ENCODE data around the gene KLF11.

Gene KLF11

GRCh38 chr2:10043906-10044601, 704 bp downstream of the KLF11 start:
- DNase-seq = peak; percentile 87 to 99

DNA sequence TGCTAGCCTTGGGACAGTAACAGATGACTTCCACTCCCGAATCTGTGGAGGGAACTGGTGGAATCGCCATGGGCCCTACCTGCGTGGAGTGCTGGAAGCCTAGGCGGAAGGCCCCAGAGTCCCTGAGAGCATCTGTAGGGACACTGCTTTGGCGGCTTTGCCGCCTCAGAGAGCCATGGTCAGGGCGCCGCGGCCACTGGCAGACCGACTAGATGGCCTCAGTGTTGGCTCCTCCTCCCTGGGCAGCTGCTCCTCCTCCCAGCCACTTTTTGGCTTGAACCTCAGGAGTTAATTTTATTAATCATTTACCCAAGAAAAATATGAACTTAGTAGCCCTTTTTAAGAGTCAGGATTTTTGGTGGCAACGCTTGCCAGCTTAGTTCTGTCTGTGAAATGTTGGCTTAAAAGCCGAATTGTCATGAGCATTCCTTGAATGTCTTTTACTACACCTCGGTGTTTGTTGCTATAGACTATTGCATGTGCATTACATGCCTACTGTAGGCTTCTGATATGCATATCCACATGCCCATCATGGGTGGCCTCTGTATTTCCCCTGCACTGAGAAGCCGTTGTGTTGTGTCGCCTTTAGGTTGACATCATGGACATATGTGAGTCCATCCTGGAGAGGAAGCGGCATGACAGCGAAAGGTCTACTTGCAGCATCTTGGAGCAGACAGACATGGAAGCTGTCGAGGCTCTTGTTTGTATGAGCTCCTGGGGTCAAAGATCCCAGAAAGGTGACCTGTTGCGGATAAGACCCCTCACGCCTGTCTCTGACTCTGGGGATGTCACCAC, 2.4 kb downstream of the KLF11 start:
- no peak for DNase-seq

- no peak for DNase-seq
Measured at GRCh38 chr2:10046931-10047330, 3.6 kb downstream of the KLF11 start.

DNA sequence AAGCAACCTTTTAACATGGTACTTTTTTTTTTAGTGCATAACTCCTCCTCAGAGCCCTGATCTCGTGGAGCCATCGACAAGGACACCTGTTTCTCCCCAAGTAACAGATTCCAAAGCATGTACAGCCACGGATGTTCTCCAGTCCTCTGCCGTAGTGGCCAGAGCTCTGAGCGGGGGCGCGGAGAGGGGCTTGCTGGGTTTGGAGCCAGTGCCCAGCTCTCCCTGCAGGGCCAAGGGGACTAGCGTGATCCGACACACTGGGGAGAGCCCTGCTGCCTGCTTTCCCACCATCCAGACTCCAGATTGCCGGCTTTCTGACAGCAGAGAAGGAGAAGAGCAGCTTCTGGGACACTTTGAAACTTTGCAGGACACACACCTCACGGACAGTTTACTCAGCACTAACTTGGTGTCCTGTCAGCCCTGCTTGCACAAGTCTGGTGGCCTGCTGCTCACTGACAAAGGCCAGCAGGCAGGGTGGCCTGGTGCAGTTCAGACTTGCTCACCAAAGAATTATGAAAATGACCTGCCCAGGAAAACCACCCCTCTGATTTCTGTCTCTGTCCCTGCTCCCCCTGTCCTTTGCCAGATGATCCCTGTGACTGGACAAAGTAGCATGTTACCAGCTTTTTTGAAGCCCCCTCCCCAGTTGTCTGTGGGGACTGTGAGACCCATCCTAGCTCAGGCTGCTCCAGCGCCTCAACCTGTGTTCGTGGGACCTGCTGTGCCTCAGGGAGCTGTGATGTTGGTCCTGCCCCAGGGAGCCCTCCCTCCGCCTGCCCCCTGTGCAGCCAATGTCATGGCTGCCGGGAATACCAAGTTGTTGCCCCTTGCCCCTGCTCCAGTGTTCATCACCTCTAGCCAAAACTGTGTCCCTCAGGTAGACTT, 4.5 kb downstream of the KLF11 start:
- DNase-seq = no peak

GRCh38 chr2:10048501-10049171, 5.3 kb downstream of the KLF11 start:
- no peak for DNase-seq

- DNase-seq = no peak
Measured at GRCh38 chr2:10052216-10052615, 8.9 kb downstream of the KLF11 start.

DNA sequence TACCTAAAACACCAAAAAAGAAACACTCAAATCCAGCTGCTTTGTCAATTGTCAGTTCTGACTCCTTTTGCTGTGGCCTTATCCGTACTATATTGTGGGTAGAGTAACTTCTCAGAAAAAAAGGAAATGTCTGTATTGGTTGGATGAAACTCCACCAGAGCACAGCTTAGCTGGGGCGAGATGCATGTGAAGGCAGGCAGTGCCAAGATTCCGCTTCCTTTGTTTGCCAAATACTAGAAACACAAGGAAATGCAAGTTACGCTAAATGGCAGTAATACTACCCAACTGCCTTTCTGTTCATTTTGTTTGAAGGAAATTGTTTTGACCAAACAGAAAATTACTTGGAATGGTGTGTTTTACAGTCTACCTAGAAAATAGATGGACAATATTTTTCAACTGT, 10.0 kb downstream of the KLF11 start:
- no peak for DNase-seq

DNA sequence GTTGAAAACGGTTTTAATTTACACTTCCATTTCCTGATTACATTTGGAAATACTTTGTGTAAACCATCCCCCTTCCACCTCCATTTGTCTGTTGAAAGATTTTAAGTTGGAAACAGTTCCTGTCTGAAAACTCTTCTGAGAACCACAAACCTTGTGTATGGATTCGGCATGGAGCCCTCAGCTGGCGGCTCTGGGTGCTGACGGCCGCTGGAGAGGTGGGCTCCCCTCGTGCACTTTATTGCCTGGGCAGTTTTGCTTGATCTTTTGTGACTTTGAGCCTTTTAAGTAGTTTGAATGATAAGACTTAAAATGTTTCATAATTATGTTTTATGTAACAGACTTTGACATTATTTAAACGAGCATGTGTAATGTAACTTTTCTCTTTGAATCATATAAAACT, 11.1 kb downstream of the KLF11 start:
- no peak for DNase-seq

GRCh38 chr2:10054976-10055375, 11.6 kb downstream of the KLF11 start:
- no peak for DNase-seq

GRCh38 chr2:10056439-10056838, 13.1 kb downstream of the KLF11 start:
- no peak for DNase-seq

- peak in 1 of 2 donors; percentile 48 for DNase-seq
Measured at GRCh38 chr2:10057231-10058107, 14.1 kb downstream of the KLF11 start.

DNA sequence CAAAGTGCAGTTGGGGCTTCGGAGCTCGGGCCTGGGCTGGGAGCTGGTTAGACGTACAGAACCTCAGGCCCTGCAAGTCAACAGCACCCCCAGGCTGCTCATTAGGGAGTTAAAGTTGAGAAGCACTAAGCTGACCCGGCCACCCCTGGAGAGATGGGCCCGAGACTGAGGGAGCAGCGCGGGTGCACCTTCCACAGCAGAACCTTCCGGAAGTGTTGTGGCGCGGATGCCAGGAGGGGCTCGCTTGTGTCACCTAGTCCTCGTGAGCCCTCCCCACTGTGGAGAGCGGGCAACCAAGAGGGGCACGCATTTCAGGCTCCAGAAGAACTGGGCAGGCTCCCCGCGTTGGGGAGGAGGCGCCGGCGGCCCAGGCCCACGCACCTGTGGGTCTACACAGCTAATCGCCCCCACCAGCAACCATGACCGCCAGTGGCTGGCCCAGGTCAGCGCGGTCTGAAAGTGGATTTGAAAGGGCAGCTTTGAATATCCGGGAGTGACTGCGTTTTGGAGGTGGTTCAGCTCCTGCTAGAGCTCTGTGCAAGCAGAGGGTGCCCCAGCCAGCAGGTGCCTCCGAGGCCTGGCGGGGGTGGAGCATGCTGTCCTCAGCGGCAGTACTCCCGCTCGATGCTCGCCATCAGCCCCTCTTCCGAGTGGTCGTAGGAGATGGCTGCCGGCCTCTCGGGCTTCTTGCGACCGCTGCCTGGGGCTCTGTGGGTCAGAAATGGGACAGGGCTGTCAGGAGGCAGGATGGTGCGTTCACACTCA, 15.1 kb downstream of the KLF11 start:
- DNase-seq = no peak

GRCh38 chr2:10059016-10059351, 15.6 kb downstream of the KLF11 start:
- DNase-seq = no peak

DNA sequence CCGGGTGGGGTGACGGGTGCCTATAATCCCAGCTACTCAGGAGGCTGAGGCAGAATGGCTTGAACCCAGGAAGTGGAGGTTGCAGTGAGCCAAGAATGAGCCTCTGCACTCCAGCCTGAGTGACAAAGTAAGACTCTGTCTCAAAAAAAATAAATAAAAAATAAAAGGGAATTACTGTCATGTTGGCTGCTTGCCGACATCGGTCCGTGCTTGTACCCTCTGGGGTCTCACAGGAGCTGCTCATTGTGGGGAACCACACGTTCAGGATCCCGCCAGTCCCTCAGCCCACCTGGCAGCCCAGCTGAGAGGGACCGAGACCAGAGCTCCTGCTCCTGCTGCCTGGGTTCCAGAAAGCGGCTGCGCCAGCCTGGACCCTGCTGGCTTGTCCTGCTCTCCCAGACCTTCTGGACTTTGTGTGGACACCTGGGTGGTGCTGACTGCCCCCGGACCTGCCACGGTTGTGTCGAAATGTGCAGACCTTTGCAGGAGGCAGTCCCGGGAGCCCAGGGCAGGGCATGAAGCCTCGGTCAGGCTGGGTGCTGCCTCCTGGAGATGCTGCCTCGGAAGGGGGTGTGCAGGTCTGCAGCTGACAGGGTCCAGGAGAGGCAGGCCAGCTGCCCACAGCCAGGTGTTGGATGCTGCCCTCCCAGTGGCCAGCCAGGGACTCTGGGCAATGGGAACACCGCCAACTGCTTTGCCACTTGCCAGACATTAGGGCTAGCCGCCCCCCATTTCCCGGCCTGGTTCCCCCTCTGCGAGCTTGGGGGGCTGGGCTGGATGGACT, 16.4 kb downstream of the KLF11 start:
- DNase-seq = no peak

- no peak for DNase-seq
Measured at GRCh38 chr2:10061221-10061925, 18.0 kb downstream of the KLF11 start.

DNA sequence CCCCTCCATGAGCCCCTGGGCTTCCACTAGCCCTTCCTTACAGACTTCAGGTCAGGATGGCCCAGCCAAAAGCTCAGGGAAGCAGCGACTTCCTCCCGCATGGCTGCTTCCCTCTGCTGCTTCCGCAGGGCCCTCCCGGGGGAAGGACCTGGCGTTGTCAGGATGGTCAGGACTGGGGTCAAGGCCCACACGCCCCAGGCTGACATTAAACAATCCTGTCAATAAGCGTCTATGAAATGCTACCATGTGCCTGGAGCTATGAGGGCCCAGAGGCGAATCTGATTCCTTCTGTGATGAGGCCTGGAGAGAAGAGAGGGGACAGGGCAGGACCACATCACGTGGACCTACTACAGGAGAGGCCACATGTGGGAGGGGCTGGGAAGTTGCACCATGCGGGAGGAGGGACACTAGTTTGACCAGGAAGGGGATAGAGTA, 19.6 kb downstream of the KLF11 start:
- DNase-seq = no peak

- DNase-seq = no peak
Measured at GRCh38 chr2:10063566-10063965, 20.2 kb downstream of the KLF11 start.

GRCh38 chr2:10064932-10065772, 21.8 kb downstream of the KLF11 start:
- DNase-seq = no peak

DNA sequence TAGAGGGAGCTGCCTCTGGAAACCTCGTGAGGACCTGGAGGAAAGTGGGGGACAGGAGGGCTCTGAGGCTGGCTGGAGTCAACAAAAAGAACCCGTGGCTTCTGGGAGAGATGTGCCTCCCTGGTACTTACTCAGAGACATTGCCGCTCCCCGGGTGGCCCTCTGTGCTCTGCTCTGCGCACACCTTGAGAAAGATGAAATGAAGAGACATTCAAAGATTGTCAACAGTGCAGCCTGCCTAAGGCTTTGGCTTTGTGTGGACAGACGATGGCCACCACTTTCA, 22.4 kb downstream of the KLF11 start:
- DNase-seq = no peak
